COLO668 (cell line): Measurements from ENCODE around the gene LRMDA.

ENCODE experiments used
- DNase-seq: peaks from one replicate; lab custom pipeline; 2025; ENCODE audit not compliant: unreplicated experiment; lab: John Stamatoyannopoulos, UW

Gene LRMDA

GRCh38 chr10:76433161-76434005, 1002.0 kb downstream of the LRMDA start:
- DNase-seq, result peak; percentile 78

DNA sequence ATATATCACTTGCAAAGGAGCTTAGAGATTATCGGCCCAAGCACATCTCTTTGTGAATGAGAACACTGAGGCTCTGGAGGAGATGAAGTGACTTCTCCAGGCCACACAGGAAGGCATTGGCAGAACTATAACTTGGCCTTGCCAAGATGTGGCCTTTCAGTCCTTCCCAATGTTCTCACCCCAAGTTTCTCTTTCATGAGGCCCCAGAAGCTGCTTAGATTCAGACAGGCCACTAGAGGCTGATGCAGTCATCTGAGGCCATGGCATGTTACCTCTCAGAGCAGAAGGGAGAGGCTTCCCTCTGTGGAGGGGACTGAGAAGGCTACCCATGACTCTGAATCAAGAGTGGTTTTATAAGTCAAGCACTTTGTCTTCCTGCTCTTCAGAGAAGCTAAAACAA, 1003.7 kb downstream of the LRMDA start:
- no peak for DNase-seq

- no peak for DNase-seq
Measured at GRCh38 chr10:76436401-76436811, 1005.0 kb downstream of the LRMDA start.

GRCh38 chr10:76436981-76437380, 1005.6 kb downstream of the LRMDA start:
- no peak for DNase-seq

DNA sequence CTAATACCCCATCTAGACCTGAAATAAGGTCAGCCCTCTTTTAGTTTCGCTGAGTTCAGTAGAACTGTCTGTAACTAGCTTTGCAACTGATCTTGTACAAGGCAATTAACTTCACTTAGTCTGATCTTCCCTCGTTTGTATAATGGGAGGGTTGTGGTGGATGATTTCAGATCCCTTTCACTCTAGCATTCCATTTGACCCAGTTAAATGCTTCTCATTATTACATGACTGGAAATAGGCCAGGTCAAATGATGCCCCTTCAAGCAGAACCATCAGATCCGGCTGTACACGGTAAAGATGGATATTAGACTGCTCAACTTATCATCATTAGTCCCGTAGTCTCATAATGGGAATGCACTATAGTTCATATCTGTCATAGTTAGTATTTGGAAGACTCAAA, 1009.0 kb downstream of the LRMDA start:
- no peak for DNase-seq

- no peak for DNase-seq
Measured at GRCh38 chr10:76442113-76442512, 1010.7 kb downstream of the LRMDA start.

- no peak for DNase-seq
Measured at GRCh38 chr10:76444034-76444800, 1012.8 kb downstream of the LRMDA start.

- DNase-seq, result no peak
Measured at GRCh38 chr10:76447578-76447977, 1016.2 kb downstream of the LRMDA start.

DNA sequence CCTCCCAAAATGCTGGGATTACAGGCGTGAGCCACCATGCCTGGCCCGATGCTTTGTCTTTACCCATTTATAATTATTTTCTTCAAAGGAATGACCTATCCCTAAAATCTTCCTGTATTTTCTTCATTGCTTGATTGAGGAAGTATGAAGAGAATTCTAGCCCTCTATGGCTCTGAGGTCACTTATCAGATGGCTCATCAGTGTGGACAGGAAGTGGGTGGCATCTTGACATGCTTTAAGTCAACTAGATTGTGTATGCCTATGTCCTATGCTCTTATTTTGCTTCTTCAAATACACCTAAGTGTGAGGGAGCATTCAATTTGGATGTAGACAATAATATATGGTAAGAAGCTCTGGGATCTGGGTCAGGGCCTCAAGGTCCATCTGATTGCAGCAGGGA, 1020.5 kb downstream of the LRMDA start:
- no peak for DNase-seq

DNA sequence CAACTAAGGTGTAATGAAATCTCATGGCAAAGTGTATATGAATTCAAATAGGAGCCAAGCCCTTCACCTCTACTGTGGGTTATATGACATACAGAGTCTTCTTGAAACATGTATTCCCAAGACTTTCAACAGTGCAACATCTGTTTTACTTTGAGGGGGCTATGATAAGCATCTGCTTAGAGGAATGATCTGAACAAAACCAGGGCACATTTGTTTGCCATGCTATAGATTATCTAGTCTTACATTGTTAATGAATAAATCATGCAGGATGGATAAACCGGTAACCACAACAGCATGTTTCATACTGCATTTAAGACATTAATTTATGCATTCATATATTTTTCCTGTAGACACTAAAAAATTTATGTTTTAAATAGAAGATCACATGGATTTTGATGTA, 1021.9 kb downstream of the LRMDA start:
- DNase-seq, result no peak

GRCh38 chr10:76453997-76454396, 1022.6 kb downstream of the LRMDA start:
- no peak for DNase-seq

DNA sequence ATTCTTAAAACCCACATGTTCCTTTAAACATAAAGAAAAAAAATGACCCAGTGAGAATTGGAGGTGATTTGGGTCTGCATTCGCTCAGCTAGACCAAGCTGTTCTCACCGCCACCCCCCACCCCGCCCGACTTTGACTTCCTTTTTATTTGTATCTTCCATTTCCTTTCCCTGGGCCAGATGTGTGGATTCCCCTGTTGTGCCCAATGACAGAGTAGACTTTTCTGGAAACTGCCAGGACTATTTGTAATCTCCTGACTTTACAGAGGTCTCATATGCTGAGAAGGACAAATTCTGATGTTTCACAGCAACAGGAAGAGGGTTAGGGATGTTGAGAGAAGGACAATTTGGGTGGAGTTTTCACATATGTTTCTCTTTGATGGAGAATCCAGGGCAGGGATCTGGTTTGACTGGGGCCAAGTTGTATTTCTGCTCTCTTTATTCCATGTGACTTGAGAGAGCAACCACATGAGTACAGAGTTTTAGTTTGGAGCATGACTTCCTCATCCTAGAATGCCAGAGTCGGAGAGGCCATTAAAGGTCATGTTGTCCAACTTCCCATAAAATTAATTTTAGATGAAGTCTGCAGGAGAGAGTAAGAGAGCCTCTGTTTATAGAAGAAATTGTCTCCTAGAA, 1023.2 kb downstream of the LRMDA start:
- DNase-seq, result no peak

- no peak for DNase-seq
Measured at GRCh38 chr10:76456197-76456596, 1024.8 kb downstream of the LRMDA start.

DNA sequence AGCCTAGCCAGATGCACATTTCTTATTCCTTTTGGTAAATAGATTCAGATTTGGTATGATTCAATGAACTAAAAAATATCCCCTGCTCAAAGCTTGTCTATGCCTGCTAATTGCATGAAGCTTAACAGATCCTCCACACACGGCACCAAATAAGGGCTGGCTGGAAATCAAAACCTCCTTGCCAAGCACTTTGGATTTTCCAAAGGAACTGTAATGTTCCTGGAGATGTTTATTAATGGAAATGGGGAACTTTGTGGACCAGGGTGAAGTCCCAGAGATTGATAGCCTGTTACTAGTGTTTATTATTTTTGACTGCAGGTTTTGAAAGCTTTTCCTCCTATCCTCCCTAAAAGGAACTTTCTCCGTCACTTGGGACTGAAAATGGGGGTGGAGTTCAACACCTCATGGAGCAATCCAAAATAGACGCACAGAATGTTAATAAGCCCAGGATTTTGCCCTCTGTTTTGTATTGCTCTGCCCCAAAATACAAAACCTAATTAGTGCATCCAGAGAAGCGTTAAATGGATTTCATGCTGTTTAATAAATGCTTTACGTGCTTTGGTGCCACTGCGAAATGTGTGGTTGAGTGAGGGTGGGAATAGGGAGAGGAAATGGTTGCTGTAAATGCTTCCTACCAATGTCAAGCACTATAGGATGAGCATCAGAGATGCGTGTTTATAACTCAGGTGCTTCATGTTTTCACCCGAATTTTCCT, 1027.7 kb downstream of the LRMDA start:
- no peak for DNase-seq

DNA sequence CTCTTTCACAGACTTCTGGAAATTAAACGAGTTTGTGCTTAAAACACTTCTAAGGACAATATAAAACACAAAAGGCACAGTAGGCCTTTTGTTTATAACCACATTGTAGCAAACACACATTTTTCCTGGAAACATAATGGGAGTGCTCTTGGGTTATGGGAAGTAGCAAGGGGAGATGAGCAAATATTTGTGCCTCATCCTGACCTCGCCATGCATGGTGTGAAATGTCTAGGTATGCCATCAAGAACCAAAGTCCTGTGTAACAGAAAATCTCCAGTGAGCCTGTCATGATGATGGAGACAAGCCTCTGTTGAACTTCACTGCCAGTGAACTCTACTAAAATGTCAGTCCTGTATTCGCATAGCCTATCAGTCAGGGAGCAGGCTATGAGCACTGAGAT, 1029.6 kb downstream of the LRMDA start:
- DNase-seq, result no peak

GRCh38 chr10:76463111-76463510, 1031.7 kb downstream of the LRMDA start:
- DNase-seq, result no peak

GRCh38 chr10:76466836-76467503, 1035.5 kb downstream of the LRMDA start:
- DNase-seq, result no peak

GRCh38 chr10:76469675-76470074, 1038.3 kb downstream of the LRMDA start:
- DNase-seq, result no peak

GRCh38 chr10:76479103-76479790, 1047.8 kb downstream of the LRMDA start:
- DNase-seq, result no peak

DNA sequence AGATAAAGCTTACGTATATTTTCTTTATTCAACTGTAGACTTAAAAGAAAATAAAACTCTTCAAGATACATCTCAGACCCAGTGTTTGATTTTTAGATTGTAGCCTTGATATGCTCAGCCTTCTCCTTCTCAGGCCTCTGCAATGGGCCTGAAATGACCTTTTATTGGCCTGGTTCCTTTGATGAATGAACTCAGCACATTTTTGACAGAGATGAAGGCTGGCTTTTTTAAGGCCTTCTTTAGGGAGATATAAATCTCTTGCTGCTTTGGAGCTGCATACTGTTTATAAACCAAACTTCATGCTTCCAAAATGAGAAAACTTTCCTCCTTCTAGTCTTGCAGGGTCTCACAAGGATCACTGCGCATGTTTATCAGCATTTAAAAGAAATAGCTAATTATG, 1049.8 kb downstream of the LRMDA start:
- DNase-seq, result no peak
